Caco-2 (cell line): ENCODE results near the gene AGBL3. TPM values are rescaled to one million over a fixed set of nuclear protein-coding genes. Genes with fewer than 3 reads are reported as not detected.
A peak's percentile ranks its signal among the peaks of the same experiment; 100 is the strongest.

Experiments used
- BruUV-seq: library from RNA; stranded (reverse); fragments of 400-500 nt; replicated peaks from 2 replicates; lab custom pipeline; 2021; lab: Mats Ljungman, UMichigan
- CTCF ChIA-PET: fragments of 300-600 bp; sonication (Branson Sonifier 250); formaldehyde crosslinking; loops from one replicate; lab custom pipeline; 2022; ENCODE audit warnings: antibody characterized with exemption; lab: Charles Lee
- POLR2A ChIA-PET: fragments of 300-600 bp; sonication (Branson Sonifier 250); formaldehyde crosslinking; loops from one replicate; lab custom pipeline; 2022; ENCODE audit warnings: antibody characterized with exemption; lab: Charles Lee
- DNase-seq, 2 experiments: peaks; one replicate each; pipeline versions ENCODE4 v3.0.0 to v3.0.0-alpha.2; 2020 to 2022
- H3K27me3 ChIP-seq: replicated peaks from 2 replicates; pipeline ENCODE4 v1.6.0; 2011; ENCODE audit warnings: low read length; ENCODE audit not compliant: control insufficient read depth, insufficient read depth
- H3K36me3 ChIP-seq: 2 replicates; pipeline ENCODE4 v1.5.1; 2011; ENCODE audit warnings: low read length; ENCODE audit not compliant: control insufficient read depth, insufficient read depth
- H3K4me1 ChIP-seq: fragments of 250-450 bp; sonication (Bioruptor Pico); 2 replicates; pipeline ENCODE4 v1.5.1; 2020; ENCODE audit warnings: mild to moderate bottlenecking
- H3K4me3 ChIP-seq: 2 replicates; pipeline ENCODE4 v1.5.1; 2011; ENCODE audit warnings: low read depth, mild to moderate bottlenecking, control low read depth, low read length
- H3K9me3 ChIP-seq: fragments of 250-450 bp; sonication (Bioruptor Pico); 2 replicates; pipeline ENCODE4 v1.5.1; 2020; ENCODE audit warnings: mild to moderate bottlenecking, moderate library complexity
- H3K27ac Mint-ChIP-seq: one replicate; pipeline ENCODE4 v1.8.0; 2022; ENCODE audit warnings: mixed read lengths; ENCODE audit not compliant: unreplicated experiment
- H3K27me3 Mint-ChIP-seq: one replicate; pipeline ENCODE4 v1.8.0; 2022; ENCODE audit warnings: mixed read lengths; ENCODE audit not compliant: insufficient read depth, unreplicated experiment
- H3K36me3 Mint-ChIP-seq: one replicate; pipeline ENCODE4 v1.8.0; 2022; ENCODE audit warnings: mild to moderate bottlenecking, mixed read lengths; ENCODE audit not compliant: insufficient read depth, unreplicated experiment
- H3K4me1 Mint-ChIP-seq: one replicate; pipeline ENCODE4 v1.8.0; 2022; ENCODE audit warnings: low read depth, mixed read lengths; ENCODE audit not compliant: unreplicated experiment
- H3K4me3 Mint-ChIP-seq: one replicate; pipeline ENCODE4 v1.8.0; 2022; ENCODE audit warnings: mild to moderate bottlenecking, moderate library complexity, mixed read lengths; ENCODE audit not compliant: unreplicated experiment
- H3K9me3 Mint-ChIP-seq: one replicate; pipeline ENCODE4 v1.8.0; 2022; ENCODE audit warnings: mixed read lengths; ENCODE audit not compliant: unreplicated experiment
- CTCF ChIP-seq, 2 experiments: fragments of 200-600 bp in 1 of 2; IDR thresholded peaks; 1 replicate in 1 of 2; 2 replicates in 1 of 2; pipeline versions ENCODE4 v1.5.1 to v1.8.0; 2011 to 2022; ENCODE audit warnings: antibody characterized with exemption in 1 of 2, control low read depth in 1 of 2, inconsistent platforms in 1 of 2, low read depth in 1 of 2, low read length in 1 of 2, mild to moderate bottlenecking in 1 of 2, moderate library complexity in 1 of 2; ENCODE audit not compliant: insufficient read depth in 1 of 2, severe bottlenecking in 1 of 2, unreplicated experiment in 1 of 2
- intact Hi-C: fragments of 100-400 bp; cut with micrococcal nuclease; formaldehyde crosslinking; loops from one replicate; pipeline ENCODE4 v1.10.0; 2022; ENCODE audit not compliant: unreplicated experiment
- total RNA-seq: library from RNA; stranded (reverse); gene quantifications from 2 replicates; pipeline ENCODE4 v1.2.3, GENCODE V29; 2022

Gene AGBL3
- total RNA-seq, 1 experiment from 2014 or later: 6.1 TPM

- H3K9me3 ChIP-seq: peaks cover 7% of the 10 kb centered on the region
- Mint-ChIP-seq H3K27me3 (no peaks in the 10 kb centered on the region), H3K9me3 (peaks cover 26% of the 10 kb centered on the region), H3K4me3 (no peak overlapping the region), H3K36me3 (no peaks in the 10 kb centered on the region), H3K4me1 (no peaks in the 10 kb centered on the region), H3K27ac (no peak overlapping the region)
- no TSS peak for BruUV-seq
- H3K27me3 ChIP-seq: no peaks in the 10 kb centered on the region
- no peak for TF ChIP-seq CTCF (IDR thresholded peaks at IDR 0.05; ENCODE audit: insufficient read depth in 1 of 2, low read depth in 1 of 2, low read length in 1 of 2, severe bottlenecking in 1 of 2, unreplicated experiment in 1 of 2)
- ChIA-PET POLR2A (no interaction called here), CTCF (no interaction called here)
- no peak for DNase-seq
- intact Hi-C loops: no loop called here
- no peaks in the 10 kb centered on the region for H3K4me1 ChIP-seq
- no peaks in the 10 kb centered on the region for H3K36me3 ChIP-seq
- no peak overlapping the region for H3K4me3 ChIP-seq
Observed at GRCh38 chr7:135088566-135088965, 102.3 kb downstream of the AGBL3 start.

GRCh38 chr7:135091717-135092116 is 105.4 kb downstream of the AGBL3 start:
- BruUV-seq: no TSS peak
- Mint-ChIP-seq H3K27me3 (no peaks in the 10 kb centered on the region), H3K4me1 (peaks cover 21% of the 10 kb centered on the region), H3K4me3 (no peak overlapping the region), H3K9me3 (peaks cover 37% of the 10 kb centered on the region), H3K36me3 (no peaks in the 10 kb centered on the region), H3K27ac (no peak overlapping the region)
- no peaks in the 10 kb centered on the region for H3K36me3 ChIP-seq
- no peak for TF ChIP-seq CTCF (IDR thresholded peaks at IDR 0.05; ENCODE audit: insufficient read depth in 1 of 2, low read depth in 1 of 2, low read length in 1 of 2, severe bottlenecking in 1 of 2, unreplicated experiment in 1 of 2)
- H3K4me3 ChIP-seq: no peak overlapping the region
- DNase-seq: no peak
- ChIA-PET POLR2A (no interaction called here), CTCF (no interaction called here)
- H3K4me1 ChIP-seq: peaks cover 23% of the 10 kb centered on the region
- peaks cover 7% of the 10 kb centered on the region for H3K9me3 ChIP-seq
- intact Hi-C loops: no loop called here
- H3K27me3 ChIP-seq: no peaks in the 10 kb centered on the region

- H3K36me3 ChIP-seq: no peaks in the 10 kb centered on the region
- DNase-seq: no peak
- no peaks in the 10 kb centered on the region for H3K27me3 ChIP-seq
- POLR2A ChIA-PET: no interaction called here
- Mint-ChIP-seq H3K27ac (no peak overlapping the region), H3K27me3 (no peaks in the 10 kb centered on the region), H3K9me3 (peaks cover 14% of the 10 kb centered on the region), H3K4me1 (peaks cover 32% of the 10 kb centered on the region), H3K36me3 (no peaks in the 10 kb centered on the region), H3K4me3 (peak overlapping the region; percentile 10)
- H3K9me3 ChIP-seq: no peaks in the 10 kb centered on the region
- H3K4me3 ChIP-seq: no peak overlapping the region
- peaks cover 51% of the 10 kb centered on the region for H3K4me1 ChIP-seq
- CTCF ChIA-PET: interaction anchor here (0.6 kb wide), 1 partner anchor 95 kb away, joined by 5 read pairs; no protein-coding TSS in a partner anchor
- no peak for TF ChIP-seq CTCF (IDR thresholded peaks at IDR 0.05; ENCODE audit: insufficient read depth in 1 of 2, low read depth in 1 of 2, low read length in 1 of 2, severe bottlenecking in 1 of 2, unreplicated experiment in 1 of 2)
- intact Hi-C loops: loop anchor here (1.0 kb wide), 2 partner anchors 53 to 103 kb away; no protein-coding TSS in a partner anchor
- no TSS peak for BruUV-seq
Observed at GRCh38 chr7:135094472-135095237, 108.3 kb downstream of the AGBL3 start.
